Astrocyte (in vitro differentiated cells and primary cell): ENCODE measurements around the gene GIPC3. TPM values are rescaled to one million over a fixed set of nuclear protein-coding genes. Genes with fewer than 3 reads are reported as not detected.

Experiments used
- DNase-seq: peaks from one replicate; pipeline ENCODE4 v3.0.0-alpha.2; 2010; ENCODE audit warnings: low read depth
- FAIRE-seq: peaks from 2 replicates; lab custom pipeline; 2011; peaks lifted over from hg19 to GRCh38; lab: Jason Lieb, UNC
- H2AFZ ChIP-seq: 2 replicates; pipeline ENCODE4 v1.6.0; 2012; ENCODE audit warnings: low read depth, low read length, inconsistent platforms
- H3K27ac ChIP-seq: 2 replicates; pipeline ENCODE4 v1.5.1; 2011; ENCODE audit warnings: low read depth, low read length, inconsistent platforms
- H3K27me3 ChIP-seq: 2 replicates; pipeline ENCODE4 v1.6.0; 2011; ENCODE audit warnings: low read length, inconsistent platforms; ENCODE audit not compliant: insufficient read depth
- H3K36me3 ChIP-seq: 2 replicates; pipeline ENCODE4 v1.5.1; 2011; ENCODE audit warnings: low read length, inconsistent platforms; ENCODE audit not compliant: insufficient read depth
- H3K4me1 ChIP-seq: 2 replicates; pipeline ENCODE4 v1.5.1; 2011; ENCODE audit warnings: low read length, inconsistent platforms; ENCODE audit not compliant: insufficient read depth
- H3K4me2 ChIP-seq: 2 replicates; pipeline ENCODE4 v1.6.0; 2012; ENCODE audit warnings: low read length, inconsistent platforms
- H3K4me3 ChIP-seq: 2 replicates; pipeline ENCODE4 v1.5.1; 2011; ENCODE audit warnings: low read depth, mild to moderate bottlenecking, low read length, inconsistent platforms; ENCODE audit not compliant: insufficient read depth
- H3K79me2 ChIP-seq: 2 replicates; pipeline ENCODE4 v1.6.0; 2012; ENCODE audit warnings: mild to moderate bottlenecking, low read length, inconsistent platforms; ENCODE audit not compliant: insufficient read depth
- H3K9ac ChIP-seq: 2 replicates; pipeline ENCODE4 v1.6.0; 2012; ENCODE audit warnings: mild to moderate bottlenecking, low read length, inconsistent platforms
- H3K9me3 ChIP-seq: 2 replicates; pipeline ENCODE4 v1.5.1; 2012; ENCODE audit warnings: low read depth, mild to moderate bottlenecking, low read length, inconsistent platforms; ENCODE audit not compliant: insufficient read depth
- H4K20me1 ChIP-seq: 2 replicates; pipeline ENCODE4 v1.6.0; 2012; ENCODE audit warnings: low read length, inconsistent platforms; ENCODE audit not compliant: insufficient read depth
- H3K27ac Mint-ChIP-seq: one replicate; pipeline ENCODE4 v1.8.0; 2021; ENCODE audit warnings: mild to moderate bottlenecking, mixed read lengths; ENCODE audit not compliant: unreplicated experiment
- H3K27me3 Mint-ChIP-seq: one replicate; pipeline ENCODE4 v1.8.0; 2021; ENCODE audit warnings: low read depth, mixed read lengths; ENCODE audit not compliant: unreplicated experiment
- H3K36me3 Mint-ChIP-seq: one replicate; pipeline ENCODE4 v1.8.0; 2021; ENCODE audit warnings: low read depth, mixed read lengths; ENCODE audit not compliant: unreplicated experiment
- H3K4me1 Mint-ChIP-seq: one replicate; pipeline ENCODE4 v1.8.0; 2021; ENCODE audit warnings: low read depth, mixed read lengths; ENCODE audit not compliant: unreplicated experiment
- H3K4me3 Mint-ChIP-seq: one replicate; pipeline ENCODE4 v1.8.0; 2021; ENCODE audit warnings: mild to moderate bottlenecking, moderate library complexity, mixed read lengths; ENCODE audit not compliant: unreplicated experiment
- H3K9me3 Mint-ChIP-seq: one replicate; pipeline ENCODE4 v1.8.0; 2021; ENCODE audit warnings: mild to moderate bottlenecking, mixed read lengths; ENCODE audit not compliant: unreplicated experiment
- CTCF ChIP-seq: IDR thresholded peaks from 2 replicates; pipeline ENCODE4 v1.5.1; 2011; ENCODE audit warnings: low read depth, mild to moderate bottlenecking, inconsistent platforms, low read length, moderate library complexity; ENCODE audit not compliant: insufficient read depth
- EZH2 ChIP-seq: IDR thresholded peaks from 2 replicates; pipeline ENCODE4 v1.6.1; 2012; ENCODE audit warnings: mild to moderate bottlenecking, low read length, inconsistent platforms; ENCODE audit not compliant: insufficient read depth
- total RNA-seq: library from RNA; stranded (reverse); gene quantifications from 2 replicates; pipeline ENCODE4 v1.2.1, GENCODE V29; 2021

The GIPC3 gene
- total RNA-seq, 1 donor from 2014 or later, result 0.09 TPM

GRCh38 chr19:3586127-3586626, 899 bp downstream of the GIPC3 start:
- no peaks in the 10 kb centered on the region for H3K79me2 ChIP-seq
- no peaks in the 10 kb centered on the region for H3K9me3 Mint-ChIP-seq
- FAIRE-seq (no peak), DNase-seq (no peak)
- no peaks in the 10 kb centered on the region for H4K20me1 ChIP-seq
- peaks cover 3% of the 10 kb centered on the region for H3K27me3 ChIP-seq
- peak overlapping the region; percentile 52 for H2AFZ ChIP-seq
- no peak overlapping the region for H3K9ac ChIP-seq
- H3K4me3 Mint-ChIP-seq, result no peak overlapping the region
- no peaks in the 10 kb centered on the region for H3K4me1 Mint-ChIP-seq
- H3K27me3 Mint-ChIP-seq, result peaks cover 19% of the 10 kb centered on the region
- H3K4me3 ChIP-seq, result peak overlapping the region; percentile 19
- H3K36me3 Mint-ChIP-seq, result peaks cover 3% of the 10 kb centered on the region
- no peak overlapping the region for H3K27ac ChIP-seq
- H3K4me1 ChIP-seq, result peaks cover 3% of the 10 kb centered on the region
- no peaks in the 10 kb centered on the region for H3K9me3 ChIP-seq
- no peak for TF ChIP-seq EZH2
- TF ChIP-seq CTCF, result peak; percentile 29
- H3K36me3 ChIP-seq, result no peaks in the 10 kb centered on the region
- H3K27ac Mint-ChIP-seq, result no peak overlapping the region
- peak overlapping the region; percentile 70 for H3K4me2 ChIP-seq

- Histone ChIP-seq H3K9me3 (no peaks in the 10 kb centered on the region), H2AFZ (no peak overlapping the region)
- no peak overlapping the region for H3K4me3 Mint-ChIP-seq
These were observed 1.5 kb downstream of the GIPC3 start for GRCh38 chr19:3586707-3587346.

More at GRCh38 chr19:3586707-3587346, 1.5 kb downstream of the GIPC3 start:
- TF ChIP-seq CTCF, result no peak
- TF ChIP-seq EZH2, result no peak
- peaks cover 26% of the 10 kb centered on the region for H3K27me3 Mint-ChIP-seq
- H3K27ac ChIP-seq, result no peak overlapping the region
- H3K79me2 ChIP-seq, result no peaks in the 10 kb centered on the region
- no peaks in the 10 kb centered on the region for H4K20me1 ChIP-seq
- H3K4me2 ChIP-seq, result no peak overlapping the region
- peaks cover 3% of the 10 kb centered on the region for H3K27me3 ChIP-seq
- H3K27ac Mint-ChIP-seq, result no peak overlapping the region
- DNase-seq (no peak), FAIRE-seq (no peak)
- no peaks in the 10 kb centered on the region for H3K9me3 Mint-ChIP-seq
- no peaks in the 10 kb centered on the region for H3K36me3 ChIP-seq
- H3K4me1 ChIP-seq, result peaks cover 3% of the 10 kb centered on the region
- peaks cover 3% of the 10 kb centered on the region for H3K36me3 Mint-ChIP-seq
- H3K9ac ChIP-seq, result no peak overlapping the region
- H3K4me3 ChIP-seq, result no peak overlapping the region
- no peaks in the 10 kb centered on the region for H3K4me1 Mint-ChIP-seq
